ENCODE results near the gene ZNF575. TPM values are rescaled to one million over a fixed set of nuclear protein-coding genes. Genes with fewer than 3 reads are reported as not detected.
"Not testable (repeated sequence)": the region's sequence is repeated elsewhere in the genome, so short reads cannot be mapped to it uniquely, and the experiment has no call there.

The ZNF575 gene
- polyA plus RNA-seq, 1 donor (not counting 4 experiments of a cell fraction or from before 2014, with no cell fraction given), result 0.05 TPM

DNA sequence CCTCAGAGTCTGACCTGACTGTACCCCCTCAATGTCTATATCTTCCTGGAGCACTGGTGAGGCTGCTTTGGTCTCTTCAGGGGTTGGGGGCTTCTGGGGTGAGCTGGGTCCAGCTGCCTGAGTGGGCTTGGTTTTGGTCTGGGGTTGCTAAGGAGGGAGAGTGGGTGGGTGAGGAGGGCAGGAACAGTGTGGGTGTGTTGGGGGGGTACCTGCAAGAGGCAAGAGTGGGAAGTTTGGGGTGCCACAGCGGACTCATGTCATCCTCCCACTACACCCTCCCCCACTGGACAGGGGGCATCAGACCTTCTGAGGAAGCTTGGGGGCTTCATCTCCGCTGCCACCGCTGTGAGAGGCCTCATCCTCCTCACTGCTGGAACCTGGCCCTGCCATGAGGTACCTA is 13.6 kb downstream of the ZNF575 start:
- H3K36me3 ChIP-seq (ENCODE audit: control insufficient read depth in 2 of 2, extremely low read depth in 1 of 2, insufficient read depth in 2 of 2, low read length in 2 of 2), result peaks cover 13 to 23% of the 10 kb centered on the region in 2 experiments
- no peaks in the 10 kb centered on the region for H4K20me1 ChIP-seq (ENCODE audit: control insufficient read depth, extremely low read depth, insufficient read depth, low read length)
- no peaks in the 10 kb centered on the region for H3K4me1 ChIP-seq (ENCODE audit: control insufficient read depth, extremely low read depth, insufficient read depth, low read length)
- FAIRE-seq (no peak), DNase-seq (ENCODE audit: low read depth, low spot score) (no peak)
- H2AFZ ChIP-seq (ENCODE audit: control insufficient read depth, low read length), result no peak overlapping the region
- no peaks in the 10 kb centered on the region for H3K9me3 ChIP-seq (ENCODE audit: control insufficient read depth, low read depth, low read length)
- TF ChIP-seq EZH2 (IDR thresholded peaks at IDR 0.05; ENCODE audit: low read length), result no peak
- TF ChIP-seq, protein P1, sequence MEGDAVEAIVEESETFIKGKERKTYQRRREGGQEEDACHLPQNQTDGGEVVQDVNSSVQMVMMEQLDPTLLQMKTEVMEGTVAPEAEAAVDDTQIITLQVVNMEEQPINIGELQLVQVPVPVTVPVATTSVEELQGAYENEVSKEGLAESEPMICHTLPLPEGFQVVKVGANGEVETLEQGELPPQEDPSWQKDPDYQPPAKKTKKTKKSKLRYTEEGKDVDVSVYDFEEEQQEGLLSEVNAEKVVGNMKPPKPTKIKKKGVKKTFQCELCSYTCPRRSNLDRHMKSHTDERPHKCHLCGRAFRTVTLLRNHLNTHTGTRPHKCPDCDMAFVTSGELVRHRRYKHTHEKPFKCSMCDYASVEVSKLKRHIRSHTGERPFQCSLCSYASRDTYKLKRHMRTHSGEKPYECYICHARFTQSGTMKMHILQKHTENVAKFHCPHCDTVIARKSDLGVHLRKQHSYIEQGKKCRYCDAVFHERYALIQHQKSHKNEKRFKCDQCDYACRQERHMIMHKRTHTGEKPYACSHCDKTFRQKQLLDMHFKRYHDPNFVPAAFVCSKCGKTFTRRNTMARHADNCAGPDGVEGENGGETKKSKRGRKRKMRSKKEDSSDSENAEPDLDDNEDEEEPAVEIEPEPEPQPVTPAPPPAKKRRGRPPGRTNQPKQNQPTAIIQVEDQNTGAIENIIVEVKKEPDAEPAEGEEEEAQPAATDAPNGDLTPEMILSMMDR (optimal IDR thresholded peaks at IDR 0.05 in 1 of 3, IDR thresholded peaks at IDR 0.05 in 1 of 3, conservative IDR thresholded peaks at IDR 0.05 in 1 of 3; ENCODE audit: extremely low read depth in 1 of 3, insufficient read depth in 2 of 3, low read length in 3 of 3), result no peak
- H3K4me2 ChIP-seq (ENCODE audit: control insufficient read depth, extremely low read depth, insufficient read depth, low read depth, low read length), result no peak overlapping the region
- dilution Hi-C loops (cut with MboI; ENCODE audit: extremely low pct_ligation_motif_present, low sequenced_read_pairs), result no loop called here
- no peaks in the 10 kb centered on the region for H3K27me3 ChIP-seq (ENCODE audit: control insufficient read depth, extremely low read depth, insufficient read depth, low read length)
- H3K79me2 ChIP-seq (ENCODE audit: control insufficient read depth, insufficient read depth, low read length), result no peaks in the 10 kb centered on the region
- H3K27ac ChIP-seq (ENCODE audit: control insufficient read depth, insufficient read depth, low read length), result no peak overlapping the region
- H3K9me1 ChIP-seq (ENCODE audit: control insufficient read depth, extremely low read depth, insufficient read depth, low read length), result no peaks in the 10 kb centered on the region
- H3K4me3 ChIP-seq (ENCODE audit: control insufficient read depth in 2 of 3, extremely low read depth in 1 of 3, insufficient read depth in 2 of 3, low read depth in 1 of 3, low read length in 3 of 3), result no peak overlapping the region
- no peak overlapping the region for H3K9ac ChIP-seq (ENCODE audit: control insufficient read depth, extremely low read depth, insufficient read depth, low read length)

DNA sequence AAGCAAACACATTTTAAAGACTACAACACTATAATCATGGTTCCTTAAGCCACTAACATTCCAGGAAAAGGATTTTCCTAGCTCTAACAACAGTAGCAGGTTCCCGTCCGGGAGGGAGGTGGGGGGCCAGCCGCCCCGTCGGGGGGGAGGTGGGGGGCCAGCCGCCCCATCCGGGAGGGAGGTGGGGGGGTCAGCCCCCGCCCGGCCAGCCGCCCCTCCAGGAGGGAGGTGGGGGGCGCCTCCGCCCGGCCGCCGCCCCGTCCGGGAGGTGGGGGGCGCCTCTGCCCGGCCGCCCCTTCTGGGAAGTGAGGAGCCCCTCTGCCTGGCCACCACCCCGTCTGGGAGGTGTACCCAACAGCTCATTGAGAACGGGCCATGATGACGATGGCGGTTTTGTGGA is 14.9 kb downstream of the ZNF575 start:
- H3K9ac ChIP-seq (ENCODE audit: control insufficient read depth, extremely low read depth, insufficient read depth, low read length); H3K9me1 ChIP-seq (ENCODE audit: control insufficient read depth, extremely low read depth, insufficient read depth, low read length); H3K79me2 ChIP-seq (ENCODE audit: control insufficient read depth, insufficient read depth, low read length); H3K4me2 ChIP-seq (ENCODE audit: control insufficient read depth, extremely low read depth, insufficient read depth, low read depth, low read length); H3K9me3 ChIP-seq (ENCODE audit: control insufficient read depth, low read depth, low read length); H2AFZ ChIP-seq (ENCODE audit: control insufficient read depth, low read length); H3K27me3 ChIP-seq (ENCODE audit: control insufficient read depth, extremely low read depth, insufficient read depth, low read length); FAIRE-seq; H3K27ac ChIP-seq (ENCODE audit: control insufficient read depth, insufficient read depth, low read length); H3K4me1 ChIP-seq (ENCODE audit: control insufficient read depth, extremely low read depth, insufficient read depth, low read length); H4K20me1 ChIP-seq (ENCODE audit: control insufficient read depth, extremely low read depth, insufficient read depth, low read length); DNase-seq (ENCODE audit: low read depth, low spot score); dilution Hi-C loops (cut with MboI; ENCODE audit: extremely low pct_ligation_motif_present, low sequenced_read_pairs); H3K4me3 ChIP-seq (ENCODE audit: control insufficient read depth in 2 of 3, extremely low read depth in 1 of 3, insufficient read depth in 2 of 3, low read depth in 1 of 3, low read length in 3 of 3): not testable (repeated sequence)
- H3K36me3 ChIP-seq (ENCODE audit: control insufficient read depth in 2 of 2, extremely low read depth in 1 of 2, insufficient read depth in 2 of 2, low read length in 2 of 2), result peaks cover 16 to 20% of the 10 kb centered on the region in 2 experiments

DNA sequence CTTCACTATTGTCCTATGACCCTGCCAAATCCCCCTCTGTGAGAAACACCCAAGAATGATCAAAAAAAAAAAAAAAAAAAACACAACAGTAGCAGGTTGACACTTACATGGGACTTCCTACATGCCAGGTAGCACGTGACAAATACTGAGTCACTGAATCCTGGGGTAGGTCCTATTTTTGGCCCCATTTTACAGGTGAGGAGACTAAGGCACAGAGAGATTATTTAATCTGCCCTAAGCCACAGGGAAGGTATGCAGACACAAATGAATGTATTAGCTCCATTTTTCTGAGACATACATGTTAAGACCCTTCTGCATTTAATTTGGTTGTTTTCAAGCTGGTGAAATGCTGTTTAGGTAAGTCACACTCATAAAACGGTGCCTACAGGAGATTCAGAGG is 15.7 kb downstream of the ZNF575 start:
- no peak for DNase-seq (ENCODE audit: low read depth, low spot score)
- no peak for TF ChIP-seq EZH2 (IDR thresholded peaks at IDR 0.05; ENCODE audit: low read length)
- TF ChIP-seq, protein P1 (optimal IDR thresholded peaks at IDR 0.05 in 1 of 3, IDR thresholded peaks at IDR 0.05 in 1 of 3, conservative IDR thresholded peaks at IDR 0.05 in 1 of 3; ENCODE audit: extremely low read depth in 1 of 3, insufficient read depth in 2 of 3, low read length in 3 of 3), result no peak
- H3K79me2 ChIP-seq (ENCODE audit: control insufficient read depth, insufficient read depth, low read length), result no peaks in the 10 kb centered on the region
- H3K4me3 ChIP-seq (ENCODE audit: control insufficient read depth in 2 of 3, extremely low read depth in 1 of 3, insufficient read depth in 2 of 3, low read depth in 1 of 3, low read length in 3 of 3), result no peak overlapping the region
- H3K9ac ChIP-seq (ENCODE audit: control insufficient read depth, extremely low read depth, insufficient read depth, low read length), result no peak overlapping the region
- H3K9me1 ChIP-seq (ENCODE audit: control insufficient read depth, extremely low read depth, insufficient read depth, low read length), result no peaks in the 10 kb centered on the region
- no peaks in the 10 kb centered on the region for H3K9me3 ChIP-seq (ENCODE audit: control insufficient read depth, low read depth, low read length)
- no peak for FAIRE-seq
- H2AFZ ChIP-seq (ENCODE audit: control insufficient read depth, low read length), result no peak overlapping the region
- no peak overlapping the region for H3K4me2 ChIP-seq (ENCODE audit: control insufficient read depth, extremely low read depth, insufficient read depth, low read depth, low read length)
- no peaks in the 10 kb centered on the region for H3K27me3 ChIP-seq (ENCODE audit: control insufficient read depth, extremely low read depth, insufficient read depth, low read length)
- H3K36me3 ChIP-seq (ENCODE audit: control insufficient read depth in 2 of 2, extremely low read depth in 1 of 2, insufficient read depth in 2 of 2, low read length in 2 of 2), result peaks cover 19 to 23% of the 10 kb centered on the region in 2 experiments
- H3K27ac ChIP-seq (ENCODE audit: control insufficient read depth, insufficient read depth, low read length), result no peak overlapping the region
- dilution Hi-C loops (cut with MboI; ENCODE audit: extremely low pct_ligation_motif_present, low sequenced_read_pairs), result no loop called here
- H4K20me1 ChIP-seq (ENCODE audit: control insufficient read depth, extremely low read depth, insufficient read depth, low read length), result no peaks in the 10 kb centered on the region
- no peaks in the 10 kb centered on the region for H3K4me1 ChIP-seq (ENCODE audit: control insufficient read depth, extremely low read depth, insufficient read depth, low read length)

Measured in keratinocyte (primary cell).